ENCODE data around the gene POGLUT2.

GRCh38 chr13:102776271-102776670 is 22.5 kb downstream of the POGLUT2 start:
- TF ChIP-seq, protein P1, sequence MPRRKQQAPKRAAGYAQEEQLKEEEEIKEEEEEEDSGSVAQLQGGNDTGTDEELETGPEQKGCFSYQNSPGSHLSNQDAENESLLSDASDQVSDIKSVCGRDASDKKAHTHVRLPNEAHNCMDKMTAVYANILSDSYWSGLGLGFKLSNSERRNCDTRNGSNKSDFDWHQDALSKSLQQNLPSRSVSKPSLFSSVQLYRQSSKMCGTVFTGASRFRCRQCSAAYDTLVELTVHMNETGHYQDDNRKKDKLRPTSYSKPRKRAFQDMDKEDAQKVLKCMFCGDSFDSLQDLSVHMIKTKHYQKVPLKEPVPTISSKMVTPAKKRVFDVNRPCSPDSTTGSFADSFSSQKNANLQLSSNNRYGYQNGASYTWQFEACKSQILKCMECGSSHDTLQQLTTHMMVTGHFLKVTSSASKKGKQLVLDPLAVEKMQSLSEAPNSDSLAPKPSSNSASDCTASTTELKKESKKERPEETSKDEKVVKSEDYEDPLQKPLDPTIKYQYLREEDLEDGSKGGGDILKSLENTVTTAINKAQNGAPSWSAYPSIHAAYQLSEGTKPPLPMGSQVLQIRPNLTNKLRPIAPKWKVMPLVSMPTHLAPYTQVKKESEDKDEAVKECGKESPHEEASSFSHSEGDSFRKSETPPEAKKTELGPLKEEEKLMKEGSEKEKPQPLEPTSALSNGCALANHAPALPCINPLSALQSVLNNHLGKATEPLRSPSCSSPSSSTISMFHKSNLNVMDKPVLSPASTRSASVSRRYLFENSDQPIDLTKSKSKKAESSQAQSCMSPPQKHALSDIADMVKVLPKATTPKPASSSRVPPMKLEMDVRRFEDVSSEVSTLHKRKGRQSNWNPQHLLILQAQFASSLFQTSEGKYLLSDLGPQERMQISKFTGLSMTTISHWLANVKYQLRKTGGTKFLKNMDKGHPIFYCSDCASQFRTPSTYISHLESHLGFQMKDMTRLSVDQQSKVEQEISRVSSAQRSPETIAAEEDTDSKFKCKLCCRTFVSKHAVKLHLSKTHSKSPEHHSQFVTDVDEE (CRISPR knock-in tag; IDR thresholded peaks at IDR 0.05) = no peak
- no peak for TF ChIP-seq GLIS3 (CRISPR knock-in tag; IDR thresholded peaks at IDR 0.05)
- TF ChIP-seq, protein P2, sequence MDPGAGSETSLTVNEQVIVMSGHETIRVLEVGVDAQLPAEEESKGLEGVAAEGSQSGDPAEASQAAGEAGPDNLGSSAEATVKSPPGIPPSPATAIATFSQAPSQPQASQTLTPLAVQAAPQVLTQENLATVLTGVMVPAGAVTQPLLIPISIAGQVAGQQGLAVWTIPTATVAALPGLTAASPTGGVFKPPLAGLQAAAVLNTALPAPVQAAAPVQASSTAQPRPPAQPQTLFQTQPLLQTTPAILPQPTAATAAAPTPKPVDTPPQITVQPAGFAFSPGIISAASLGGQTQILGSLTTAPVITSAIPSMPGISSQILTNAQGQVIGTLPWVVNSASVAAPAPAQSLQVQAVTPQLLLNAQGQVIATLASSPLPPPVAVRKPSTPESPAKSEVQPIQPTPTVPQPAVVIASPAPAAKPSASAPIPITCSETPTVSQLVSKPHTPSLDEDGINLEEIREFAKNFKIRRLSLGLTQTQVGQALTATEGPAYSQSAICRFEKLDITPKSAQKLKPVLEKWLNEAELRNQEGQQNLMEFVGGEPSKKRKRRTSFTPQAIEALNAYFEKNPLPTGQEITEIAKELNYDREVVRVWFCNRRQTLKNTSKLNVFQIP (CRISPR knock-in tag; IDR thresholded peaks at IDR 0.05; ENCODE audit: borderline replicate concordance, low read depth) = no peak
- TF ChIP-seq ESRRG (CRISPR knock-in tag; IDR thresholded peaks at IDR 0.05) = no peak
